Epithelial cell of esophagus (primary cell): ENCODE results near the gene UNC5CL.

ENCODE experiments used
- DNase-seq: peaks from one replicate; pipeline ENCODE4 v3.0.0; 2010; ENCODE audit warnings: low read depth
- H3K4me3 ChIP-seq: 2 replicates; pipeline ENCODE4 v1.5.1; 2011; ENCODE audit warnings: mild to moderate bottlenecking, low read length, control low read depth
- TF ChIP-seq, protein P1 (sequence below): IDR thresholded peaks from 2 replicates; pipeline ENCODE4 v1.5.1; 2011; ENCODE audit warnings: low read depth, mild to moderate bottlenecking, low read length, control low read depth, inconsistent platforms; ENCODE audit not compliant: insufficient read depth; ENCODE audit errors: missing control alignments

UNC5CL gene

GRCh38 chr6:41047306-41047705 lies 8.3 kb upstream of the UNC5CL start:
- TF ChIP-seq, protein P1, sequence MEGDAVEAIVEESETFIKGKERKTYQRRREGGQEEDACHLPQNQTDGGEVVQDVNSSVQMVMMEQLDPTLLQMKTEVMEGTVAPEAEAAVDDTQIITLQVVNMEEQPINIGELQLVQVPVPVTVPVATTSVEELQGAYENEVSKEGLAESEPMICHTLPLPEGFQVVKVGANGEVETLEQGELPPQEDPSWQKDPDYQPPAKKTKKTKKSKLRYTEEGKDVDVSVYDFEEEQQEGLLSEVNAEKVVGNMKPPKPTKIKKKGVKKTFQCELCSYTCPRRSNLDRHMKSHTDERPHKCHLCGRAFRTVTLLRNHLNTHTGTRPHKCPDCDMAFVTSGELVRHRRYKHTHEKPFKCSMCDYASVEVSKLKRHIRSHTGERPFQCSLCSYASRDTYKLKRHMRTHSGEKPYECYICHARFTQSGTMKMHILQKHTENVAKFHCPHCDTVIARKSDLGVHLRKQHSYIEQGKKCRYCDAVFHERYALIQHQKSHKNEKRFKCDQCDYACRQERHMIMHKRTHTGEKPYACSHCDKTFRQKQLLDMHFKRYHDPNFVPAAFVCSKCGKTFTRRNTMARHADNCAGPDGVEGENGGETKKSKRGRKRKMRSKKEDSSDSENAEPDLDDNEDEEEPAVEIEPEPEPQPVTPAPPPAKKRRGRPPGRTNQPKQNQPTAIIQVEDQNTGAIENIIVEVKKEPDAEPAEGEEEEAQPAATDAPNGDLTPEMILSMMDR = no peak
- DNase-seq = no peak
- no peak overlapping the region for H3K4me3 ChIP-seq

DNA sequence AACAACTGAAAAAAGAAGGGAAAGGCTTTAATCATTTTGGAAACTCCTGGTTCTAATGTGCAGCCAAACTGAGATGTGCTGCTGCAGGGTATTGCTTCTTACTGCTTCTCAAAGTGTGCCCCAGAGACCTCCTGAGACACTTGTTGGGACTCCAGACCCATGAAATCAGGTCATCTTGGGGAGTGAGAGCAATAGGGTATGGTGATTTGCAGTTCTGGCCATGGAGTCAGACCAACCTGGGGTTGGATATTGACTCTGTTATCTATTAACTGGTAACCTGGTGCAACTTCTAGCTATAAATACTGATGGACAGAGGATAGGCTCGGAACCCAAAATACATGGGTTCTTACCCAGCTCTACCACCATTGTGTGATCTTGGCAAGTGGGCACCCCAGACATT lies 7.1 kb upstream of the UNC5CL start:
- TF ChIP-seq, protein P1 = no peak
- no peak overlapping the region for H3K4me3 ChIP-seq
- DNase-seq = no peak

DNA sequence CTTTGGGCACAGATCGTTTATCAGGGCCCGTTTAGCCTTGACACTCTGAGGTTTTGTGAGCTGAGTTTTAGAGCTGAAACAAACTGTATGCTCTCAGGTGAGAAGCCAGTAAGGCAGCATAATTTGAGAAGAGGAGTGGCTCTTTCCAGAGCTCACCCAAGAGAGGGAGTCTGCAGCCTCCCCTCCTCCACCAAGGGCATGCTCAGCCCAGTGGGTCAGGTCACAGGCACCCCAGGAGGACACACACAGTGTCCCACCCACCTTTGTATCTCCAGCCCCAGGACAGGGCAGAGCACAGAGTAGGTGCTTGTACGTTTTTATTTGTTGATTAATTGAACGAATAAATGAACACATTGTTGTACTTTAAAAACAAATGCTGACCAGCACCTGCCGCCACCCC lies 6.6 kb upstream of the UNC5CL start:
- H3K4me3 ChIP-seq = no peak overlapping the region
- TF ChIP-seq, protein P1 = no peak
- DNase-seq = no peak

GRCh38 chr6:41043151-41043550 lies 4.1 kb upstream of the UNC5CL start:
- H3K4me3 ChIP-seq = no peak overlapping the region
- TF ChIP-seq, protein P1 = no peak
- DNase-seq = no peak

DNA sequence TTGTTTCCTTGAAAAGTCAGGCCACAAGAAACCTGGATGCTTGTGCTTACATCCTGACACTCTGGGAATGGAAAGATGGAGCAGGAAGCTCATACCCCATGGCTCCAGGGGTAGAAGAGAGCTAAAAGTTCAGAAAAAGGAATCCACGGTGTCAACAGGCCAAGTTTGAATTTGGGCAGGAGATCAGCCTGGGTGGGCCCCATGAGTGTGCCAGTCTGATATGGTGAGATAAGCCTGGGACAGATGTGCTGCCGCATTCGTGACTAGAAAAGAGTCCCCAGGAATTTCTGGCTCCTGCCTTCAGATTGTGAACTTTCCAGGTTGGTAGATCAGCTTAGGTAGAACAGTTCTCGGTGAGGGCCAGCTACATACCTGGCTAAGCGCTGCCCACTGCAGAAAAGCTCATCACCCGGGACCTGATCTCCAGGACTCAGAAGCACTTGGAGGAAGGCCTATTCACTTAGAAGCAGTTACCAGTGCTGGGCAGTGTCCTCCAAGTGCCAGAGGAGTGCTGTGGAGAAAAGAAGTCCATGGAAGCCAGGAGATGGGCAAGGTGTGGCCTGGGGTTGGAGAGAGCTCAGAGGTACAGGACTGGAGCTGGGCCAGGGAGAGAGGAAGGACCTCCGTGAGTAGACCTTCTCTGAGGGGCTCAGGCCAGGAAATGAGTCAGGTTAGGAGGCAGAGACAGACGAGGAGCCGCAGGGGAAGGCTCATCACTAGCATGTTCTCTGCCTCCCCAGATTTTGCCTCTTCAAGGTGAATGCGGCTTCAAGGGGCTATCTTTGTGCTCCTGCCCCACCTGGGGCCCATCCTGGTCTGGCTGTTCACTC lies 3.4 kb upstream of the UNC5CL start, which contains the start of gene TSPO2:
Gene TSPO2, plus strand, starts transcription at position 242 of the 830 bp plus-strand sequence. Its CDS starts 519 bp downstream, at position 761.
- no peak within 1 kb of the TSS for H3K4me3 ChIP-seq
- TF ChIP-seq, protein P1 = no peak

DNA sequence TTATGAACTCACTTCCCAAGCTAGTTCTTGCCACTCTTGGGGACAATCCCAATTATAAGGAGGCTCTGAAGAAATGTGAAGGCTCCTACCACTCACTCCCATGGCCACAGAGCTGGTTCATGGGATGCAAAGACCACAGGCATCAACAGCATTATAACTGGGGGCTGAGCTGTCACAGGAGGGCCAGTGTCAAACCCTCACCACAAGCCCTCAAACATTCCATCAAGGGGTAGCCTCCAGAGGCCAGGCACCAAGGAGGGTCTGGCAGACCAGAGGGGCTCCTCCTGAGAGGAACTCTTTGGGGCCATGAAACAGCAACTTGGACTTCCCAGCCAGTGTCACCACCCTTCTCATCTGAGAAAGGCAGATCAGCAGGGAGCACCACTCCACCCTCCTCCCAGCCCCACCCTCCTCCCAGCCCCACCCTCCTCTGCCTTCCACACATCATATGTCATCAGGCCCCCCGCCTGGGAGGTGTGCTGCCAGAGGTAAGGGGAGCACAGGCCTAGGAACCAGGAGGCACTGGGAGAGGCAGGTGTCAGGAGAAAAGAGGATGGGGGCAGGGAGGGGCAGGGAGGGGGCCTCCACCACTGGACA lies 2.0 kb upstream of the UNC5CL start:
- DNase-seq = no peak
- TF ChIP-seq, protein P1 = no peak
- H3K4me3 ChIP-seq = no peak overlapping the region

More for the DNA sequence above, 3.4 kb upstream of the UNC5CL start, which contains the start of gene TSPO2:
- DNase-seq = no peak
